ENCODE results near the gene S100A12.
"Not testable (repeated sequence)": the region's sequence is repeated elsewhere in the genome, so short reads cannot be mapped to it uniquely, and the experiment has no call there.

S100A12 gene

DNA sequence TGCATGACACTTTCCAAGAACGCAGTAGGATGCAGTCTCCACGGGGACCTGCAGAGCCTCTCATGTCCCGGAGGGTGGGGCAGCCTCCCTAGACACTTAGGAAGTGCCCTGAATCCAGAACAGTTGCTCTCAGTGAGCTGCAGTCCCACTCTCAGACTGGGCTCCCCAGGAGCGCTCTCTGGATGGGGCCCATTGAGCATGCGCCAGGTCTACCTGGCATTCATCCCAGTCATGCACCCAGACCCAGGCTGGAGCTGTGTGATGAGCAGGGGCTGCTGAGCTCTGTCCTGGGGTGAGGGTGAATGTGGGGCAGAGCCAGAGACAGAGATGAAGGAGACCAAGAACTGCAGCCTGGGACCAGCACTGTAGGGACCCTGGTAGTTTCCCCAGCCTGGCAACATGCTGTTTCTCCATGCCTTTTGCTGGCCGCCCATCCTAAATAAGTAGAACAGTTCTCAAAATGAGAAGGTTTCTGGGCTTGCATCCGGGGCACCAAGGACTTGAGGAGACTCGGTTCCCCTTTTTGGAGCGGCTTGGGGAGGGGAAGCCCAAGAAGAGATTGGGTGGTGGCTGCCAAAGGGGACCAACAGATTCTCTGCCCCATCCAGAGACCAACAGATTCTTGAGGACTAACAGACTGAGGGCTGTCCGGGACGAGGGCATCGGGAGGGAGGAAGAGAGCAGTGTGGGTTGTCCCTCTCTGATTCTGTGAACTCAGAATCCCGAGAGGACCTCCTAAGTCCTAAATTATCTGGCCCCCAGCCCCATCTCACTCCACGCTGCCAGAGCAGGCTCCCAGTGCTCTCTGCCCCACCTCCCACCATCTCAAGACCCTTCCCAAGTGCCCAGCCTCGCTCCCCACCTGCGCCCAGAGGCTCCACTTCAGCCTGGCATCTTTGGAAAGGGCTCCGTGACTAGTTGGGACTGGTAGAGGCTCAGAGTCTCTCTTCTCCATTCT is 25.8 kb downstream of the S100A12 start:
- no peak for DNase-seq

DNA sequence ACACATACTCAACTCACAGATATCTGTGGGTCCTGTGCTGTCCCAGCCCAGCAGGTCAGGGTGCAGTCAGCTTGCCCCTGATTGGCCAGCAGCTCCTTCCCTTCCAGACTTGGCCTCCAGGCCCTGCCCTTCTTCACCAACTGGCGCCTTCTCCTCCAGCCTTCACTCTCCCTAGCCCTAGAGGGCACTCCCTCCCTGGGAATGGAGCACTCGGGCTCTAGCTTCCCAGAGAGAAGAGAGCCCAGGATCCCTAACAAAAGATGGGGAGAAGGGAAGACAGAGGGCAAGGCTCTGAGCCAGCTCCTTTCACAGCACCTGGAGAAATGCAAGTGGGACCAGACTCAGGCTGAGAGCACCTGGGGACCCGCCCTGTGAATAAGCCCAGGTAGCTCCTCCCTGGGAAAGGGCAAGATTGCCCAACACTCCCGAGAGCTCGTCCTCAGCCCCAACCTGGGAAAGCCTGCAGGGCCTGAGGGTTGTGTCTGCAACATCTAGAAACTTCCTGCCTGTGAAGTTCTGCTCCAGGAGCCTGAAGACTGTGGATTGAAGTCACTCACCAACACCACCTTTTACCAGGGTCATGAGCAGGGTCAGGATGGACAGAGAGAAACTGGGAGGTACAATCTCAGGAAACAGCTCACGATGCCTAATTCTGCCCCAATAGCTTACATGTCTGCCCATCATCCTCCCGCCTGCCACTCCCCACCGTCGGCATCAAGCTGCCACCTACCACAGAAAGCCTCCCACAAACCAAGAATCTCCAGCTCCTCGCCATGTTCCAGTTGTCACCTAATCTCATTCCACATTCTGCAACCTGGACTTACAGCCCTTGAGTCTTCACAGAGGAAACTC is 26.7 kb downstream of the S100A12 start, which contains the start of gene PGLYRP4:
TSS of gene PGLYRP4 (minus strand) at position 331 of the 852 bp plus-strand sequence. CDS start 909 bp downstream, outside the sequence.
- peak in 1 of 2 experiments; percentile 50 for DNase-seq

- peak; percentile 42 to 84 for DNase-seq
These were observed 27.6 kb downstream of the S100A12 start for GRCh38 chr1:153347856-153348255.

DNA sequence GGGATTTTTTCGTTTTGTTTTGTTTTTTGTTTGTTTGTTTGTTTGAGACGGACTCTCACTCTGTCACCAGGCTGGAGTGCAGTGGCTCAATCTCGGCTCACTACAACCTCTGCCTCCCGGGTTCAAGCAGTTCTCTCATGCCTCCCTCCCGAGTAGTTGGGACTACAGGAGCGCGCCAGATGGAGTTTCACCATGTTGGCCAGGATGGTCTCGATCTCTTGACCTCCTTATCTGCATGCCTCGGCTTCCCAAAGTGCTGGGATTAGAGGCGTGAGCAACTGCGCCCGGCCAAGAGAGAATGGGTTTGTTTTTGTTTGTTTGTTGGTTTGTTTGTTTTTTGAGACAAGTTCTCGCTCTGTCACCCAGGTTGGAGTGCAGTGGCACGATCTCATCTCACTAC is 28.4 kb downstream of the S100A12 start:
- DNase-seq: not testable (repeated sequence)

GRCh38 chr1:153346077-153346723 is 29.2 kb downstream of the S100A12 start:
- DNase-seq: peak in 1 of 2 experiments; percentile 9

DNA sequence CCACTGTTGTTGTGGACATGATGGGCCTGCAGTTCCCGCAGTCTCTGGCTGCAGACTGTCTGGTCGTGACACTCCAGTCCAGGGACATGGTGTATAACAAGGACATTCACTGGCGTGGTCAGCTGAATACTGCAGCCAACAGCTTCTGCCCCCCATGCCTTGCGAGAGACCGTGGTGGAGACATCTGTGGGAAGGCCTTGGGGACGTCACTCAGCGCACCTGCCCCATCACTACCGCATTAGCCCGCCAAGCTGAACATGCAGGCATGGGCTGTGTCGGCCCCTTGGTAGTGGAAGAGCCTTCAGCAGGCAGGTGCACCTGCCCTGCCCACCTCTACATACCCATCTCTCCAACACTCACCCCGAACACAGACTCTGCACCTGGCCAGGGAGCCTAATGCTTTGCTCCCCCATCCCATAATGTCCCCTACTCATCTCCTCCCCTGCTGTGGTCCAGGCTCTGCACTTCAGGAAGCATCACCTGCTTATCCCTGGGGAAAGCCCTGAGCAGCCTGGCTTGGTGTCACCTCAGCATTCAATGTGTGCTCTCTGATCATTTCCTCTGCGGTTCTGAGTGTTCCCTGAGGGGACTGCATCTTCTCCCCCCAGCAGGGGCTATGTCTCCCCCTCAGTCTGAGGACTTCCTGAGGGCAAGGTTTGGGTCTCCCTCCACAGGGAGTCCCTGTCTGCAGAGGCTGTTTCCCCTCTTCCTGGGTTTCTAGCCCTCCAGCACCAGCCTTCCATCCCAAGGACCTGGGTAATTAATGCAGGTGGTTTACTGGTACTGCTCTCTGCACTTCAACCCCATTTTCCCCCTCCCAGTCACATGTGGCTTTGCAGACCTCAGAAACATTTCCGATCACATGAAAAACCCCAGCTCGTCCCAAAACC is 30.0 kb downstream of the S100A12 start:
- no peak for DNase-seq

GRCh38 chr1:153344718-153345025 is 30.7 kb downstream of the S100A12 start:
- no peak for DNase-seq

- DNase-seq: no peak
These were observed 31.4 kb downstream of the S100A12 start for GRCh38 chr1:153343811-153344717.

DNA sequence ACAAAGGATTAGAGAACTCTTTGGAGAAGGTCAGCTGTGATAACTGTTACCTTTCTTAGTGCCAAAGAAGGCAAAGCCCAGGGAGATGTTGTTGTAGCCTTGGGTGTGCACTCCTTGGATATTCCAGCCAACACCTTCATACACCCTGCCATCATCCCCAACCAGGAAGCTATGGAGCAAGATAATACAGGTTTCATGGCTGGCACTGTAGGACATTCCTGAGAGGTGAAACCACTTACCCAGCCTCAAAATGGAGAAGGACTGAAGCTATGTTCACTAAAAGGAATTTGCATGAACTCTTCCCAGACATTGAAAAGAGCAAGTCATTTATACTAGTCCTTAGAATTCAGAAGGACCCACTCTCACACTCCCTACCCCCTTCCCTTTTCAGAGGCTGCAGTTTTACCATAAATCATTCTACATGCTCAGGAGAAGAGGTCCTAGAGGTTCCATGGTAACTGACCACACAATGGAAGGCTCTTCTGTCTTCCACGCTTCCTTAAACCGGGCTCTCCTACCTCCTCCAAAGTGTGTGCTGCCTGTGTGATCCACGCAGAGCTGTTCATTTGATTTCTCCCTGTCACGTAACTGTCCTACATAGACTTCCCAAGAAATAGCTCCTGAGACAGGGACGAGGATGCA is 32.3 kb downstream of the S100A12 start:
- no peak for DNase-seq

- DNase-seq: no peak
These were observed 33.2 kb downstream of the S100A12 start for GRCh38 chr1:153342178-153342577.

DNA sequence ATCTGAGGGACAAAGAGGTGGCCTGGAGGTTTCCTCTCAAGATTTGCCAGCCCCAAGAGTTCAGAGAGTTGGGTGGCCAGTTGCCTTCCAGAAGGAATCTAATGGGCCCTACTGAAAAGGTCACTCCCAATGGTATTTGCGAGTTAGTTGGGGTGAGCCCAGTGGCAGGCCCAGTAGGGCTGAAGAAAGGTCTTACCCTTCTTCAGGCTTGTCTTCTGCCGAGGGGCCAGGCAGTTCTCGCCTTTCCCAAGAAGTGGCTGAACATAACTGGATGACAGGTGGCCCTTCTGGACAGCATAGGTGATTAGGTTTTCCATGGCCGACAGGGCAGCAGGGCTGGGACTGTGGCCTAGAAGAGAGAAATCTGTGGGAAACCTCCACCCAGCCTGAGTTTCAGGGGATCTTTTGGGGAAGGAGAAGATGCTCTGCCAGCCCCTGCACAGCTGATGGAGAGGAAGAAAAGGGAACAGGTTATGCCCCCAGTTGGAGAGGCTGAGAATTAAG is 33.9 kb downstream of the S100A12 start:
- peak in 1 of 2 experiments; percentile 58 for DNase-seq

- DNase-seq: no peak
These were observed 35.1 kb downstream of the S100A12 start for GRCh38 chr1:153340356-153340755.

- no peak for DNase-seq
These were observed 35.6 kb downstream of the S100A12 start for GRCh38 chr1:153339802-153340201.

- DNase-seq: no peak
These were observed 37.2 kb downstream of the S100A12 start for GRCh38 chr1:153337980-153338853.

- no peak for DNase-seq
These were observed 38.8 kb downstream of the S100A12 start for GRCh38 chr1:153336650-153337049.

- no peak for DNase-seq
These were observed 41.5 kb downstream of the S100A12 start for GRCh38 chr1:153333902-153334301.

GRCh38 chr1:153324912-153325311 is 50.5 kb downstream of the S100A12 start:
- DNase-seq: no peak
